DOHH2 (cell line): Measurements from ENCODE around the gene ARID1B.

ENCODE experiments used
- H3F3A ChIP-seq: fragments of 200-600 bp; sonication (generic), shearing (Covaris generic); 2 replicates; pipeline ENCODE4 v1.6.0; 2016; ENCODE audit warnings: antibody characterized with exemption, mild to moderate bottlenecking; ENCODE audit not compliant: control insufficient read depth, insufficient read depth
- H3K27ac ChIP-seq: fragments of 200-600 bp; sonication (generic); 2 replicates; pipeline ENCODE4 v1.5.1; 2014; ENCODE audit warnings: low read depth, mild to moderate bottlenecking, low read length, moderate library complexity
- H3K27me3 ChIP-seq: fragments of 200-600 bp; sonication (generic); 2 replicates; pipeline ENCODE4 v1.6.1; 2014; ENCODE audit warnings: mild to moderate bottlenecking, low read length, mixed read lengths; ENCODE audit not compliant: control insufficient read depth
- H3K36me3 ChIP-seq: fragments of 200-600 bp; sonication (generic); 2 replicates; pipeline ENCODE4 v1.6.1; 2014; ENCODE audit warnings: mild to moderate bottlenecking, low read length, moderate library complexity, mixed read lengths; ENCODE audit not compliant: control insufficient read depth
- H3K4me1 ChIP-seq: fragments of 200-600 bp; sonication (generic); 2 replicates; pipeline ENCODE4 v1.6.1; 2014; ENCODE audit warnings: mild to moderate bottlenecking, low read length, mixed read lengths; ENCODE audit not compliant: control insufficient read depth
- H3K4me2 ChIP-seq: fragments of 200-600 bp; sonication (generic); 2 replicates; pipeline ENCODE4 v1.6.0; 2014; ENCODE audit warnings: mild to moderate bottlenecking, low read length, moderate library complexity
- H3K4me3 ChIP-seq: fragments of 200-600 bp; sonication (generic); 2 replicates; pipeline ENCODE4 v1.5.1; 2014; ENCODE audit warnings: mild to moderate bottlenecking, low read length, mixed read lengths
- H3K79me2 ChIP-seq: fragments of 200-600 bp; sonication (generic); 2 replicates; pipeline ENCODE4 v1.6.1; 2014; ENCODE audit warnings: mild to moderate bottlenecking, low read length, mixed read lengths; ENCODE audit not compliant: control insufficient read depth
- H3K9me2 ChIP-seq: fragments of 200-600 bp; sonication (generic); replicated peaks from 2 replicates; pipeline ENCODE4 v1.6.1; 2014; ENCODE audit warnings: mild to moderate bottlenecking, low read length, mixed read lengths; ENCODE audit not compliant: control insufficient read depth
- H3K9me3 ChIP-seq: fragments of 200-600 bp; sonication (generic); 2 replicates; pipeline ENCODE4 v1.6.1; 2014; ENCODE audit warnings: antibody characterized with exemption, low read length, mixed read lengths; ENCODE audit not compliant: control insufficient read depth, insufficient read depth
- H4K20me1 ChIP-seq: fragments of 200-600 bp; sonication (generic); 2 replicates; pipeline ENCODE4 v1.6.0; 2014; ENCODE audit warnings: low read depth, mild to moderate bottlenecking, antibody characterized with exemption, low read length, moderate library complexity; ENCODE audit not compliant: control insufficient read depth, insufficient read depth
- EZH2phosphoT487 ChIP-seq: fragments of 200-600 bp; sonication (generic); IDR thresholded peaks from 2 replicates; pipeline ENCODE4 v1.6.1; 2017; ENCODE audit warnings: borderline replicate concordance, mild to moderate bottlenecking, antibody characterized with exemption, low read length, moderate library complexity, mixed read lengths
- TF ChIP-seq, protein P1 (sequence below): fragments of 200-600 bp; sonication (generic); IDR thresholded peaks from one replicate; pipeline ENCODE4 v1.5.1; 2014; ENCODE audit warnings: antibody characterized with exemption, mild to moderate bottlenecking, low read depth, low read length; ENCODE audit not compliant: poor library complexity, severe bottlenecking

Gene ARID1B

DNA sequence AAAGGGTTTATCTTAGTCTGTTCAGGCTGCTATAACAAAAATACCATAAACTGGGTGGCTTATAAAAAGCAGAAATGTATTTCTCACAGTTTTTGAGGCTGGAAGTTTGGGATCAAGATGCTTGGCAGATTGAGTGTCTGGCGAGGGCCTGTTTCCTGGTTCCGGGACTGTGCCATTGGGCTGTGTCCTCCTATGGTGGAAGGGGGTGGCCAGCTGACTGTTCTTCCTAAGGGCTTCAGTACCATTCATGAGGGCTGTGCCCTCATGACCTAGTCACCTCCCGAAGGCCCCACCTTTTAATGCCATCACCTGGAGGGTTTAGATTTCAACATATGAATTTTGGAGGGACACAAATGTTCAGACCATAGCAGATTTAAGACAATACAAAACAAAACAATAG is 91.2 kb downstream of the ARID1B start:
- Histone ChIP-seq H4K20me1 (peaks cover 18% of the 10 kb centered on the region), H3K4me1 (peaks cover 31% of the 10 kb centered on the region), H3K9me2 (no peaks in the 10 kb centered on the region), H3K27me3 (no peaks in the 10 kb centered on the region), H3K4me3 (no peak overlapping the region), H3K9me3 (no peaks in the 10 kb centered on the region), H3K27ac (no peak overlapping the region), H3K79me2 (peaks cover 100% of the 10 kb centered on the region), H3K4me2 (no peak overlapping the region), H3F3A (0 out of 2 replicates have a peak, but pooled peaks cover 3% of the 10 kb centered on the region), H3K36me3 (peaks cover 25% of the 10 kb centered on the region)
- TF ChIP-seq EZH2phosphoT487 = no peak
- TF ChIP-seq, protein P1, sequence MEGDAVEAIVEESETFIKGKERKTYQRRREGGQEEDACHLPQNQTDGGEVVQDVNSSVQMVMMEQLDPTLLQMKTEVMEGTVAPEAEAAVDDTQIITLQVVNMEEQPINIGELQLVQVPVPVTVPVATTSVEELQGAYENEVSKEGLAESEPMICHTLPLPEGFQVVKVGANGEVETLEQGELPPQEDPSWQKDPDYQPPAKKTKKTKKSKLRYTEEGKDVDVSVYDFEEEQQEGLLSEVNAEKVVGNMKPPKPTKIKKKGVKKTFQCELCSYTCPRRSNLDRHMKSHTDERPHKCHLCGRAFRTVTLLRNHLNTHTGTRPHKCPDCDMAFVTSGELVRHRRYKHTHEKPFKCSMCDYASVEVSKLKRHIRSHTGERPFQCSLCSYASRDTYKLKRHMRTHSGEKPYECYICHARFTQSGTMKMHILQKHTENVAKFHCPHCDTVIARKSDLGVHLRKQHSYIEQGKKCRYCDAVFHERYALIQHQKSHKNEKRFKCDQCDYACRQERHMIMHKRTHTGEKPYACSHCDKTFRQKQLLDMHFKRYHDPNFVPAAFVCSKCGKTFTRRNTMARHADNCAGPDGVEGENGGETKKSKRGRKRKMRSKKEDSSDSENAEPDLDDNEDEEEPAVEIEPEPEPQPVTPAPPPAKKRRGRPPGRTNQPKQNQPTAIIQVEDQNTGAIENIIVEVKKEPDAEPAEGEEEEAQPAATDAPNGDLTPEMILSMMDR = no peak

DNA sequence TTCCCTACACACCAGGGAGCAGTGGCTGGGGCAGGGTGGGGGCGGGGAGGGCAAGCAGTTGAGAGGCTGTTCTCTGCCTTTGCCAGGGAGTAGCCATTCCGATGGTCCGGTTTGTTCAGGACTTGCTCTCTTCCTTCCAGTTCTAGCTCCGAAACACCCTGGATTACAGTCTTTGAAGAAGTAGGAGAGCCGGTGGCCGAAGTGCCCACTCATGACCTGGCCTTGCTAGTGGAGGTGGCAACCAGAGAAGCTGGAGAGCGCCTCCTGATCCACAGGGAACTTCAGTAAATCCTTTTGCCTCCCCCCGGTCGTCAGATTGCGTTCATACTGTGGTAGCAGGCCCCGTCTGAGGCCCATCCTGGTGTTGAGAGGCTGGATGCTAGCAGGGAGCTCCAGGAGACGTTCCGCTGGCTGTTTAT is 92.8 kb downstream of the ARID1B start:
- H4K20me1 ChIP-seq = peaks cover 21% of the 10 kb centered on the region
- 0 out of 2 replicates have a peak, but pooled peaks cover 3% of the 10 kb centered on the region for H3F3A ChIP-seq
- H3K9me2 ChIP-seq = no peaks in the 10 kb centered on the region
- no peaks in the 10 kb centered on the region for H3K27me3 ChIP-seq
- H3K4me1 ChIP-seq = peaks cover 18% of the 10 kb centered on the region
- H3K4me3 ChIP-seq = no peak overlapping the region
- H3K79me2 ChIP-seq = peaks cover 100% of the 10 kb centered on the region
- TF ChIP-seq EZH2phosphoT487 = no peak
- TF ChIP-seq, protein P1 = no peak
- peaks cover 34% of the 10 kb centered on the region for H3K36me3 ChIP-seq
- H3K9me3 ChIP-seq = no peaks in the 10 kb centered on the region
- no peak overlapping the region for H3K4me2 ChIP-seq
- no peak overlapping the region for H3K27ac ChIP-seq

DNA sequence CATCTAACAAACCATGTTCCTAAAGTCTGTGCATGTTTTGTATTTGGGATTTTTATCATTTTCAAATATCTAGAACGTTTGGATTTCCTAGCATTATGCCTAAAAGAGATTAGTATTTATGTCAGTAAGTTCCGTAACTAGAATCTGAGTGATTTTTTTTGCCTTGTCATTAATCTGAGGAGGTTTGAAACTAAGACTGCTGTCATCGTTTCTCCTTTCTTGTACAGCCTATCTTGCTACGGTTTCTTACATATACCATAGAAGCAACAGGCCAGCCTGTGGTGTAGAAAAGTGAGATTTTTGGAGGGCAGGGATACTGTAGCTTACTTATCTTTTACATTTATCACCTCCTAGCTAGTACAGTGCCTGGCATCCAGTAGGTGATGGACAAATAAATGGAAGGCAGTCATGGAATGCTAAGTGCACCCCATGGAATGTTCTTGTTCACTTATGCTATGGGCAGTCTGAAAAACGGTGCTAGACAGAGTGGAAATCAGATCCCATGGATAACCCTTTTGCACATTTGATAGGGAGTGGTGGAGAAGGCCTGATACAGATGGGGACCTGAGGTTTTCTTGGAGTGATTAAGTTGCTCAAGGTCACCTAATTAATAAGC is 93.9 kb downstream of the ARID1B start:
- peaks cover 9% of the 10 kb centered on the region for H3K4me1 ChIP-seq
- no peak overlapping the region for H3K4me3 ChIP-seq
- TF ChIP-seq, protein P1 = no peak
- TF ChIP-seq EZH2phosphoT487 = no peak
- no peaks in the 10 kb centered on the region for H3K9me2 ChIP-seq
- no peak overlapping the region for H3K27ac ChIP-seq
- H3K27me3 ChIP-seq = no peaks in the 10 kb centered on the region
- H3K4me2 ChIP-seq = no peak overlapping the region
- H3K9me3 ChIP-seq = no peaks in the 10 kb centered on the region
- 0 out of 2 replicates have a peak, but pooled peaks cover 3% of the 10 kb centered on the region for H3F3A ChIP-seq
- peaks cover 37% of the 10 kb centered on the region for H3K36me3 ChIP-seq
- peaks cover 31% of the 10 kb centered on the region for H4K20me1 ChIP-seq
- H3K79me2 ChIP-seq = peaks cover 100% of the 10 kb centered on the region
